Central memory CD4-positive, alpha-beta T cell (primary cell): ENCODE results near the gene NUDT13.
"Not testable (repeated sequence)": the region's sequence is repeated elsewhere in the genome, so short reads cannot be mapped to it uniquely, and the experiment has no call there.

ENCODE experiments used
- DNase-seq: peaks from one replicate; pipeline ENCODE4 v3.0.0; 2022

The NUDT13 gene

GRCh38 chr10:73106301-73106700, 4.0 kb upstream of the NUDT13 start:
- DNase-seq = no peak

DNA sequence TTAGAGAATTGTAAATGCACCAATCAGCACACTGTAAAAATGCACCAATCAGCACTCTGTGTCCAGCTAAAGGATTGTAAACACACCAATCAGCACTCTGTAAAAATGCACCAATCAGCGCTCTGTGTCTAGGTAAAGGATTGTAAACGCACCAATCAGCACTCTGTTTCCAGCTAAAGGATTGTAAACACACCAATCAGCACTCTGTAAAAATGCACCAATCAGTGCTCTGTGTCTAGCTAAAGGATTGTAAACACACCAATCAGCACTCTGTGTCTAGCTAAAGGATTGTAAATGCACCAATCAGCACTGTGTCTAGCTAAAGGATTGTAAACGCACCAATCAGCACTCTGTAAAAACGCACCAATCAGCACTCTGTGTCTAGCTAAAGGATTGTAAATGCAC, 1.0 kb upstream of the NUDT13 start:
- not testable (repeated sequence) for DNase-seq

DNA sequence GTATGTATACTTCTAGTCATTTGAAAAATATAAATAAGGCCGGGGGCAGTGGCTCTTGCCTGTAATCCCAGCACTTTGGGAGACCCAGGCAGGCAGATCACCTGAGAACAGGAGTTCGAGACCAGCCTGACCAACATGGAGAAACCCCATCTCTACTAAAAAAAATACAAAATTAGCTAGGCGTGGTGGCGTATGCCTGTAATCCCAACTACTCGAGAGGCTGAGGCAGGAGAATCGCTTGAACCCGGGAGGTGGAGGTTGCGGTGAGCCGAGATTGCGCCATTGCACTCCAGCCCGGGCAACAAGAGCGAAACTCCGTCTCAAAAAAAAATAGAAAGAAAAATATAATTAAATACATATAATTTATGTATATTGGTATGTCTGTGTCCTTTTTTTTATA, 1.8 kb downstream of the NUDT13 start:
- not testable (repeated sequence) for DNase-seq

- DNase-seq = no peak
These were observed 3.3 kb downstream of the NUDT13 start for GRCh38 chr10:73113551-73113950.

DNA sequence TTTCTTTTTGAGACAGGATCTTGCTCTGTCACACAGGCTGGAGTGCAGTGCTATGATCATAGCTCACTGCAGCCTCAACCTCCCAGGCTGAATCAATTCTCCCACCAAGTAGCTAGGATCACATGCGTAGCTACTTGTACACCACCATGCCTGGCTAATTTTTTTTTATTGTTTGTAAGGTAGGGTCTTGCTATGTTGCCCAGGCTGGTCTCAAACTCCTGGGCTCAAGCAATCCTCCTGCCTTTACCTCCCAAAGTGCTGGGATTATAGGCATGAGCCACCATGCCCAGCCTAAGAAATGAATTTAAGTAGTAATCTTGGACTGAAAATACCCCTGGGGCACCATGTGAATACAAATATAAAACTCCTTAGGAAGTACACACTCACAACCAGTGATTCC, 5.8 kb downstream of the NUDT13 start:
- DNase-seq = no peak

DNA sequence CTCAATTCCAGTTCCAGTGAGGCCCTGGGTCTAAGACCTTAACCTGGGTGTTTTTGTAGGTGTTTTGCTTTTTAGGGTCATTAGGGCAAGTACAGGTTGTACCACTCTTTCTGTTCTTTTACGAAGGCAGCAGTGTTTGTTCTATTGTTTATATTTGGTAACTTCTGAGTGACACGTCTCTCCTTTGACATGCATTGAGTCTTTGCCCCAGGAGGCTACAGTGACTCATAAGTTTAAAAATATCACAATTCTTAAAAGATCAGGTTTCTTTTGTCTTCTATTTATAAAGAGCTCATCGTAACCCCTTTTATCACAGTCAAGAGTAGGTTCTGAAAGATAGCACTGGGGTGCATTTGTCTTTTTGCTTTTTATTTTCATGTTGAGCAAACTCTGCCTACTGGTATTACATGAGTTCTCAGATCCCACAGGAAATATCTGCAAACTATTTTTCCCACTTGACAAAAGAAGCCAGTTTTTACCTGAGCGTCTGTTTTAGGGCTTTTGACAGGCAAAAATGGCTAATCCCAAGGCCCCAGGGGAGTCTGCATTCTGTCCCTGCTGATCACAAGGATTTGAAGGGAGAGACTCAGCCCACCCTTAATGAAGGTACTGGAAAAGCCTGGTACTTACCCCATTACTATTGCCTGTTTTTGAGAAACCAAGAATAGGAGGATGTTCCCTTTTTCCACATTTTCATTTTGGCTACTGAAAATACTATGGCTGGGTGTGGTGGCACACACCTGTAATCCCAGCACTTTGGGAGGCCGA, 7.9 kb downstream of the NUDT13 start:
- DNase-seq = no peak

DNA sequence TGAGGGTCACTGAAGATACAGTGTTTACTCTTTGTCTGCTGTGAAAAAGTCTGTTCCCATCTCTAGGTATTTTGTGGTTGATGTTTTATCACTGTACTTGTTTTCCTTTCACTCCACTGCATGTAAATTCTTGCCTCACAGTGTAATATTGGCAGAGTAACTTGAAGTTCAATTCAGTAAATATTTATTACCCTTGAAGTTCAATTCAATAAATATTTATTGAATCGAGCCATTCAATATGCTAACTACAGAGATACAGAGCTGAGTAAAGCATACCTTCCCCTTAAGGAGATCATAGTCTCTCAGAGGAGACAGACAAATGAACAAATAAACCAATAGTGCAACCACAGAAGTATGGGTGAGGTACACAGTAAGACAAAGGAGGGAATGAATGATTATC, 9.2 kb downstream of the NUDT13 start:
- DNase-seq = no peak

- no peak for DNase-seq
These were observed 9.7 kb downstream of the NUDT13 start for GRCh38 chr10:73119952-73120351.

DNA sequence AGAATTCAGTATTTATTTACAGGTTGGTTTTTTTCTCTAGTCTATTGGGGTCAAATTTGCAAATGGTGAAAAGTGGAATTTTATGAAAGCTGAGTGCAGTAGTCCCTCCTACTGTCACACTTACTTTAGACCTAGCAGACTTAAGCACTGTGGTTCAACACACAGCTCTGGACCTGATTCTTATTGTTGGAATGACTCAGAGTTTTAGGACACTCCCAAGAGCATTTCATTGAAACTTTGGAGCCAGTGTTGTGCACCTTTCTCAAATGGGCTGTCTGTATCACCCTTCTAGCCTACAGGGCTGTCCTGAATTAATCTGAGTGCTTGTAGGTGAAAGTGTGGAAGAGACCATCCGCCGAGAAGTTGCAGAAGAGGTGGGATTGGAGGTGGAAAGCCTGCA, 16.1 kb downstream of the NUDT13 start:
- no peak for DNase-seq

DNA sequence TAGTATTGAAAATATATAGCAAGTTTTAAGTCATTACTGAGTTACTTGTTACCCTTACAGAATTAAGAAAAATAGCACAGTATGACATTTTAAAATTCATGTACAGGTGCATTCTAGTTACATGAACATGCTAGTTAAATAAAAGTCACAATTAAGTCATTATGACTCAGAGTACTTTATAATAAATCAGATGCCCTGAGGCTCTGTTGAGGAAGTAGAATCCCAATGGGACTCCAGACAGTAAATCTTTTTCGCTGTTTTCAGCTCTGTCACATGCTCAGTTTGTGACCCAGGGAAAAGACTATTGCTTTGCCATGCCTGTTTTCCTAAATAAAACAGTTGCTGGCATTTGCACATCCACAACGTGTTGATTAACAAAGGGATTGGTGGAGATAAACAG, 21.0 kb downstream of the NUDT13 start:
- DNase-seq = no peak

- DNase-seq = no peak
These were observed 21.8 kb downstream of the NUDT13 start for GRCh38 chr10:73131913-73132686.

- no peak for DNase-seq
These were observed 24.5 kb downstream of the NUDT13 start for GRCh38 chr10:73134727-73135126.

DNA sequence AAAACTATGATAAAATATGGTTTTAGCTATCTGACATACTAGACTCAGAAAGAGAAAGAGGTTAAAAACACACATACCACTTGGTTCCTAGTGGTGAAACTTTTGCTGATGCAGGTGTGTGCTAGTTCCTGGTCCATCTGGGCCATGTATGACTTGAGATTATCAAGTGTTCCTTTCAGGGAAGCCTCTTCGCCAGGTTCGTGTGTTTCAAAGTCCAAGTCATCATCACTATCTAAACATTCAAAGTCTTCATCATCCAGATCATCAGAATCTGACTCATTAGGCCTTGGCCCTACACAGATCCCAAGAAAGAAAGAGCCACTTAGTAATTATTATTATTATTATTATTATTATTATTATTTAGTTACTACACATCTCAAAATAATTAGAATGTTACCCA, 26.4 kb downstream of the NUDT13 start:
- no peak for DNase-seq

DNA sequence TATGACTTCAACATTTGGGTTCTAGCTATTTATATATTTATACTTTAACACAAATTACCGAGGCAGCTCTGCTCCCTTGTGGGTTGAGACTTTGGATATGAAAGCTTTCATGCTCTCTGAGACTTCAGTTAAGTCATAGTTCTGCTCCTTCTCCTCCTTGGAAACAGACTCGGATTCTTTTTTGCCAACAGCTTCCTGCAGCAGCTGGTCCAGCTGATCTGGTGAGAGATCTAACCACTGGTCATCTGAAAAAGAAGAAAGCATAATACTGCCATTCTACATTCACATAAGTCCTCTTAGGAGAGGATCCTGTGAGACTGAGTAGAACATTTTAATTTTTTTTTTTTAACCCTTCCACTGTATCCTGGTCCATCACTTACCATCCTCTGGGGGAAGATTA, 29.0 kb downstream of the NUDT13 start:
- DNase-seq = no peak

DNA sequence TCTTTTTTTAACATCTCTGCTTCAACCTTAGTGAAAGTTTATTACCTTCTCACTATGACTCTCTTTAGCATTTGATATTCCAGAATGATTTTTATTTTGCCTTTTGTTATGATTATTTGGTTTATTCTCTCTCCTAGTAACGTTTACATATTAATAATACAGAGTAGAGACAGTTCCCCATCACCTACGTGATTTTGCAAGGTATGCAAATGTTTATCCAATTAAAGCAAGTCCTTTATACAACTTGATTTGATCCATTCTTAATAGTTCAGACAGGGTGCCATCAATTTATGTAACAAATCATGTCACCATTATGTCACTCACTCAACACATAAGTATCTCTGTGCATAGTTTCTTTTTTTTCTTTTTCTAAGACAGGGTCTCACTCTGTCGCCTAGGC, 31.3 kb downstream of the NUDT13 start:
- no peak for DNase-seq

DNA sequence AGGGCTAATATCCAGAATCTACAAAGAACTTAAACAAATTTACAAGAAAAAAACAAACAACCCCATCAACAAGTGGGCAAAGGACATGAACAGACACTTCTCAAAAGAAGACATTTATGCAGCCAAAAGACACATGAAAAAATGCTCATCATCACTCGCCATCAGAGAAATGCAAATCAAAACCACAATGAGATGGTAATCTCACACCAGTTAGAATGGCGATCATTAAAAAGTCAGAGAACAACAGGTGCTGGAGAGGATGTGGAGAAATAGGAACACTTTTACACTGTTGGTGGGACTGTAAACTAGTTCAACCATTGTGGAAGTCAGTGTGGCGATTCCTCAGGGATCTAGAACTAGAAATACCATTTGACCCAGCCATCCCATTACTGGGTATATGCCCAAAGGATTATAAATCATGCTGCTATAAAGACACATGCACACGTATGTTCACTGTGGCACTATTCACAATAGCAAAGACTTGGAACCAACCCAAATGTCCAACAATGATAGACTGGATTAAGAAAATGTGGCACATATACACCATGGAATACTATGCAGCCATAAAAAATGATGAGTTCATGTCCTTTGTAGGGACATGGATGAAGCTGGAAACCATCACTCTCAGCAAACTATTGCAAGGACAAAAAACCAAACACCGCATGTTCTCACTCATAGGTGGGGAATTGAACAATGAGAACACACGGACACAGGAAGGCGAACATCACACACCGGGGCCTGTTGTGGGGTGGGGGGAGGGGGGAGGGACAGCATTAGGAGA, 40.6 kb downstream of the NUDT13 start:
- DNase-seq = not testable (repeated sequence)

DNA sequence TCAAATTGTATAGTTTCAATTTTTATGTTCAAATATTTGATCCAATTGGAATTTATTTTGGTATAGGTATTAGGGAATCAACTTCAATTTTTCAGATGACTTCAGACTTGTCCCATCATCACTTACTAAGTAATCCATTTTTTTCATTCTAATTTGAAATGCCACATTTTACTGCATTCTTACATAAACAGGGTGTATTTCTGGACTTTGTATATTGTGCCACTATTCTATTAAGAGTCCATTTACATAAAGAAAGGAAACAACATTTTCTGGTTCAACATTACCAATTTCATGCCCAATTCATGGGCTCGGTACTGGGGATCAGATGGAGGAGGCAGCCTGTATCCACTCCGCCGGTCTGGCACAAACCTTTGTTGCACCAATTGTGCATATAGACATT, 41.8 kb downstream of the NUDT13 start:
- DNase-seq = no peak

- DNase-seq = no peak
These were observed 45.8 kb downstream of the NUDT13 start for GRCh38 chr10:73156054-73156453.

GRCh38 chr10:73159038-73159648, 48.9 kb downstream of the NUDT13 start:
- peak; percentile 52 for DNase-seq

DNA sequence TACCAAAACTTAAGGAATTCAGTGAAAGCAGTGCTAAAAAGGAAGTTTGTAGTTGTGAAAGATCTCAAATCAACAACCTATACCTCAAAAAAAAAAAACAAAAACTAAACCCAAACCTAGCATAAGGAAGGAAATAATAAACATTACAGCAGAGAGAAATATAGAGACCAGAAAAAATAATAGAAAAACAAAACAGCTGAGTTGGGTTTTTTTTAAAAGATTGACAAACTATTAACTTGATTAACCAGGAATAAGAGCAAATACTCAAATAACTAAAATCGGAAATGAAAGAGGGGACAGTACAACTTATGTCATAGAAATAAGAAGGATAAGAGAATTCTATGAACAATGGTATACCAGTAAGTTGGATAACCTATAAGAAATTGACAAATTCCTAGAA, 50.8 kb downstream of the NUDT13 start:
- DNase-seq = no peak

- DNase-seq = no peak
These were observed 51.4 kb downstream of the NUDT13 start for GRCh38 chr10:73161662-73162061.

DNA sequence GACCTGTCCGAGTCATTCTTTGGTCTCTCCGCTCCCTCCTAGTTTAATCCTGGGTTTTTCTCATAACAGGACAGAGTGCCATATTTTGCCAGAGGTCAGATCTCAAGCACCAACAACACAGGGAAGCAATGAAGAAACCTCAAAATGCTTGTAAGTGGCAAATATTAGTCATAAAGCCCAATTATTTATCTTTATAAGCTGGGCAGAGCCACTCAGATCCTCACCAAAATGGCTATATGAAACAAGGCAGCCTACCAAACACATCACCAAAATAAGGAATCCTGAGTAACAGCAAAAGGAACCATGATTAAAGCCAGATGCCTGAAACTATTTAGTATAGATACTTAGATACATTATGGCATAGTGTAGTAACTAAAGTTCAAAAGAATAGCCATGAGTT, 52.8 kb downstream of the NUDT13 start:
- DNase-seq = no peak

DNA sequence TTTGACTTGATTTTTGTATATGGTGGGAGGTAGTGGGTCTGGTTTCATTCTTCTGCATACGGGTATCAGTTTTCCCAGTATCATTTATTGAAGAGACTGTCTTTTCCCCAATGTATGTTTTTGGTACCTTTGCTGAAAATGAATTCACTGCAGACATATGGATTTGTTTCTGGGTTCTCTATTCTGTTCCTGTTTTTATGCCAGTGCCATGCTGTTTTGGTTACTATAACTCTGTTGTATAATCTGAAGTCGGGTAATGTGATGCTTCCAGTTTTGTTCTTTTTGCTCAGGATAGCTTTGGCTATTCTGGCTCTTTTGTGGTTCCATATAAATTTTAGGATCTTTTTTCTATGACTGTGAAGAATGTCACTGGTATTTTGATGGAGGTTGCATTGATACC, 56.7 kb downstream of the NUDT13 start:
- no peak for DNase-seq
